ENCODE data around the gene MIDN.
A peak's percentile ranks its signal among the peaks of the same experiment; 100 is the strongest.

MIDN gene

DNA sequence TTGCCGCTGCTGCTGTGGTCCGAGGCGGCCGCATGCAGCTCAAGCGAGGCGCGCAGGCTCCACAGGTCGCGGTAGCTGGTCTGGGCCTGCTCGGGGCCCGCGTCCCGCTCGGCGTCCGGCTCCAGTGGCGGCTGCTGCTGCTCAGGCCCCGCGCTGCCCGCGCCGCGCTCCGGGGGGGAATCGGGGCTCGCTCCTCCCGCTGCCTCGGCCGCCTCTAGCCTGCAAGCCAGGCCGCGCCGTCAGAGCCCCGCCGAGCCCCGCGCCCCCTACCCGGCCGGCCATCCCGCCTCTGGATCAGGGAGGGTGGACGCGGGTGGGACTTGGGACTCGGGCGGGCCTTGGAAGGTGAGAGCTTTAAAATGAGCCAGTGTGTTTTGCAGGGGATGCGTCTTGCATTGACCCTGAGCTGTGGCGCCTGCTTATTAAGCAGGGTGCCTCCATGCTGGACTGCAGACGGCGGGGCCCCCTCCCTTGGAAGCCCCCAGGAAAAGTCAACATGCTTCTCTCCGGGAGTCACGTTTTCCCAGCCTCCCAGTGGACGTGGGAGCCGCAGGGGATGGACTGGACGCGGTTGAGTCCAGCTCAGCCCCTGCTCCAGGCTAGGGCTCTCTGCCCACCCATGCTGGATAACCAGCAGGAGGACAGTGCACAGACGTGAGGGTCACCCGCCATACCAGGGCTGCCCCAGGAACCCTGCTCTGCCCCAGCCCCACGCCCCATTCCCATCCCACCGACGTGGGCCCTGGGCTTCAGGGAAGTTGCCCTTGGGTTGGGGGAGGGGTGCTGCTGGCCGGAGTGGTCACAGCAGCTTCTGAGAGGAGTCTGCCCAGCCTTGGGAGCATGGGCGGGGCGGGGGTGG lies 18.2 kb upstream of the MIDN start:
- no peak overlapping the region for H3K27ac ChIP-seq (ENCODE audit: extremely low read depth, low read depth, low read length)
- no peaks in the 10 kb centered on the region for H3K9me3 ChIP-seq (ENCODE audit: control insufficient read depth, insufficient read depth, low read depth, low read length)
- peak; percentile 79 for TF ChIP-seq ZNF600 (tag by site-specific recombination; IDR thresholded peaks at IDR 0.05)
- no peak for TF ChIP-seq ZNF530 (tag by site-specific recombination; IDR thresholded peaks at IDR 0.05; ENCODE audit: low read depth)
- H3K4me3 ChIP-seq (ENCODE audit: low read depth, low read length) = no peak overlapping the region
- POLR2A ChIA-PET = interaction anchor here (1.1 kb wide), 1 partner anchor 39 kb away, joined by 4 read pairs; the partner anchor contains the start of gene CIRBP
- CTCF ChIA-PET = interaction anchor here (0.8 kb wide), 1 partner anchor 36 kb away, joined by 4 read pairs; no protein-coding TSS in a partner anchor
- H3K36me3 ChIP-seq (ENCODE audit: control insufficient read depth in 2 of 2, insufficient read depth in 1 of 2, low read length in 2 of 2) = peaks cover 0 to 60% of the 10 kb centered on the region in 2 experiments; a peak in 2 of 3 replicates
- H3K4me1 ChIP-seq (ENCODE audit: control insufficient read depth, insufficient read depth, low read length) = no peaks in the 10 kb centered on the region

DNA sequence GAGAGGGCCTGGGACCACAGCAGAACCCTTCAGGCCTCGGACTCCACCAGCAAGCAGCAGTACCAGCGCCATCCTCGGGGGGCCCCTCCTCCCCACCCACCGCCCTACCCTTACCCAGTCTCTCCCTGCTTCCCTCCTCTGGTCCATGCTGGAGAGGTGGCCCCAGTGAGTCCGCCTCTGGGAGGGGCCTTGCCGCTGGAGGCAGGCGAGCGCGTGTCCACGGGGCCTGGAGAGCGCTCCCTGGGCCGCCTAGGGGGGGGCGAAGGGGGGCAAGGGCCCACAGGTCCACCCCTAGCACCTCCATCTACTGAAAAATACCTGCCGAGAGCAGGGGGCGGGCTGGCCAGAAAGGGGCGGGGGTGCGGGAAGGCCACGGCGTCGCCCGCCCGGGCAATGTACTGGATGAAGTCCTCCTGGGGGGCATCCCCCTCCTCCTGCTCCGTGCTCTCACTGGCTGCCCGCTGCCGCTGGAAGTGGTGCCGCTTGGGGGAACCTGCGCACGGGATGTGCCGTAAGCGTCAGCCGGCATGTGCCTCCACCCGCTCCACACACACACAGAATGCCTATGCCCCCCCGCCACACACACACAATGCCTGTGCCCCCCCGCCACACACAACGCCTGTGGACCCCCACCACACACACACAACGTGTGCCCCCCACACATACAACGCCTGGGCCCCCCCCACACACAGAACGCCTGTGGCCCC lies 17.4 kb upstream of the MIDN start:
- Histone ChIP-seq H3K4me1 (ENCODE audit: control insufficient read depth, insufficient read depth, low read length) (no peaks in the 10 kb centered on the region), H3K27ac (ENCODE audit: extremely low read depth, low read depth, low read length) (no peak overlapping the region), H3K9me3 (ENCODE audit: control insufficient read depth, insufficient read depth, low read depth, low read length) (no peaks in the 10 kb centered on the region), H3K4me3 (ENCODE audit: low read depth, low read length) (no peak overlapping the region), H3K36me3 (ENCODE audit: control insufficient read depth in 2 of 2, insufficient read depth in 1 of 2, low read length in 2 of 2) (peaks cover 0 to 62% of the 10 kb centered on the region in 2 experiments; a peak in 1 of 3 replicates)
- POLR2A ChIA-PET = no interaction called here
- CTCF ChIA-PET = interaction anchor here (0.8 kb wide), 1 partner anchor 36 kb away, joined by 4 read pairs; no protein-coding TSS in a partner anchor
- TF ChIP-seq ZNF423 (tag by site-specific recombination; IDR thresholded peaks at IDR 0.05) = no peak
- TF ChIP-seq ZNF148 (tag by site-specific recombination; IDR thresholded peaks at IDR 0.05; ENCODE audit: borderline replicate concordance) = no peak
- TF ChIP-seq ZNF549 (tag by site-specific recombination; IDR thresholded peaks at IDR 0.05) = no peak
- no peak for TF ChIP-seq ZNF785 (tag by site-specific recombination; IDR thresholded peaks at IDR 0.05)
- no peak for TF ChIP-seq ZNF18 (tag by site-specific recombination; IDR thresholded peaks at IDR 0.05)
- peak; percentile 15; the same call in 1 of the 2 replicates for TF ChIP-seq HIC1 (tag by site-specific recombination; IDR thresholded peaks at IDR 0.05)
- TF ChIP-seq GLI2 (tag by site-specific recombination; IDR thresholded peaks at IDR 0.05; ENCODE audit: borderline replicate concordance, low read depth) = no peak
- TF ChIP-seq ZNF473 (tag by site-specific recombination; IDR thresholded peaks at IDR 0.05) = no peak
- TF ChIP-seq, protein P1, sequence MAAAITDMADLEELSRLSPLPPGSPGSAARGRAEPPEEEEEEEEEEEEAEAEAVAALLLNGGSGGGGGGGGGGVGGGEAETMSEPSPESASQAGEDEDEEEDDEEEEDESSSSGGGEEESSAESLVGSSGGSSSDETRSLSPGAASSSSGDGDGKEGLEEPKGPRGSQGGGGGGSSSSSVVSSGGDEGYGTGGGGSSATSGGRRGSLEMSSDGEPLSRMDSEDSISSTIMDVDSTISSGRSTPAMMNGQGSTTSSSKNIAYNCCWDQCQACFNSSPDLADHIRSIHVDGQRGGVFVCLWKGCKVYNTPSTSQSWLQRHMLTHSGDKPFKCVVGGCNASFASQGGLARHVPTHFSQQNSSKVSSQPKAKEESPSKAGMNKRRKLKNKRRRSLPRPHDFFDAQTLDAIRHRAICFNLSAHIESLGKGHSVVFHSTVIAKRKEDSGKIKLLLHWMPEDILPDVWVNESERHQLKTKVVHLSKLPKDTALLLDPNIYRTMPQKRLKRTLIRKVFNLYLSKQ (tag by site-specific recombination; IDR thresholded peaks at IDR 0.05; ENCODE audit: borderline replicate concordance) = no peak
- TF ChIP-seq ZNF654 (tag by site-specific recombination; IDR thresholded peaks at IDR 0.05; ENCODE audit: low read depth) = no peak
- TF ChIP-seq, protein P2, sequence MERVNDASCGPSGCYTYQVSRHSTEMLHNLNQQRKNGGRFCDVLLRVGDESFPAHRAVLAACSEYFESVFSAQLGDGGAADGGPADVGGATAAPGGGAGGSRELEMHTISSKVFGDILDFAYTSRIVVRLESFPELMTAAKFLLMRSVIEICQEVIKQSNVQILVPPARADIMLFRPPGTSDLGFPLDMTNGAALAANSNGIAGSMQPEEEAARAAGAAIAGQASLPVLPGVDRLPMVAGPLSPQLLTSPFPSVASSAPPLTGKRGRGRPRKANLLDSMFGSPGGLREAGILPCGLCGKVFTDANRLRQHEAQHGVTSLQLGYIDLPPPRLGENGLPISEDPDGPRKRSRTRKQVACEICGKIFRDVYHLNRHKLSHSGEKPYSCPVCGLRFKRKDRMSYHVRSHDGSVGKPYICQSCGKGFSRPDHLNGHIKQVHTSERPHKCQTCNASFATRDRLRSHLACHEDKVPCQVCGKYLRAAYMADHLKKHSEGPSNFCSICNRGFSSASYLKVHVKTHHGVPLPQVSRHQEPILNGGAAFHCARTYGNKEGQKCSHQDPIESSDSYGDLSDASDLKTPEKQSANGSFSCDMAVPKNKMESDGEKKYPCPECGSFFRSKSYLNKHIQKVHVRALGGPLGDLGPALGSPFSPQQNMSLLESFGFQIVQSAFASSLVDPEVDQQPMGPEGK (tag by site-specific recombination; IDR thresholded peaks at IDR 0.05) = peak; percentile 46
- peak; percentile 37; the same call in 1 of the 2 replicates for TF ChIP-seq SP2 (tag by site-specific recombination; IDR thresholded peaks at IDR 0.05)
- TF ChIP-seq BCL11B (tag by site-specific recombination; IDR thresholded peaks at IDR 0.05; ENCODE audit: low read depth) = no peak
- TF ChIP-seq SCRT2 (tag by site-specific recombination; IDR thresholded peaks at IDR 0.05) = no peak
- TF ChIP-seq GLIS2 (tag by site-specific recombination; IDR thresholded peaks at IDR 0.05) = peak; percentile 60; the same call in 1 of the 2 replicates
